ENCODE results near the gene XYLT1. TPM values are rescaled to one million over a fixed set of nuclear protein-coding genes. Genes with fewer than 3 reads are reported as not detected.
A peak's percentile ranks its signal among the peaks of the same experiment; 100 is the strongest.

The XYLT1 gene
- total RNA-seq, 2 donors from 2014 or later = 4.6 to 12.9 TPM

GRCh38 chr16:17368951-17369350, 101.8 kb downstream of the XYLT1 start:
- Mint-ChIP-seq H3K9me3 (peaks cover 6 to 7% of the 10 kb centered on the region in 2 donors), H3K36me3 (peaks cover 7 to 20% of the 10 kb centered on the region in 2 donors), H3K27ac (peak overlapping the region; percentile 93 to 95)
- DNase-seq (ENCODE audit: low spot score in 2 of 2) = no peak
- peak; percentile 42 to 52 for ATAC-seq

- peak overlapping the region; percentile 93 to 95 for H3K27ac Mint-ChIP-seq
- peaks cover 7 to 20% of the 10 kb centered on the region in 2 donors for H3K36me3 Mint-ChIP-seq
- ATAC-seq (no peak), DNase-seq (ENCODE audit: low spot score in 2 of 2) (no peak)
- H3K9me3 Mint-ChIP-seq = peaks cover 6 to 7% of the 10 kb centered on the region in 2 donors
Measured at GRCh38 chr16:17368446-17368845, 102.3 kb downstream of the XYLT1 start.

GRCh38 chr16:17367923-17368322, 102.8 kb downstream of the XYLT1 start:
- H3K36me3 Mint-ChIP-seq = peaks cover 7 to 20% of the 10 kb centered on the region in 2 donors
- DNase-seq (ENCODE audit: low spot score in 2 of 2) (no peak), ATAC-seq (no peak)
- H3K9me3 Mint-ChIP-seq = peaks cover 6 to 7% of the 10 kb centered on the region in 2 donors
- H3K27ac Mint-ChIP-seq = peak overlapping the region; percentile 68 to 74

- ATAC-seq = no peak
- Mint-ChIP-seq H3K36me3 (peaks cover 7 to 20% of the 10 kb centered on the region in 2 donors), H3K9me3 (peaks cover 7 to 9% of the 10 kb centered on the region in 2 donors), H3K27ac (peak overlapping the region; percentile 74 to 84)
- DNase-seq (ENCODE audit: low spot score in 2 of 2) = no peak
Measured at GRCh38 chr16:17367036-17367435, 103.7 kb downstream of the XYLT1 start.

GRCh38 chr16:17366299-17366961, 104.3 kb downstream of the XYLT1 start:
- ATAC-seq = no peak
- peaks cover 7 to 20% of the 10 kb centered on the region in 2 donors for H3K36me3 Mint-ChIP-seq
- H3K27ac Mint-ChIP-seq = peak overlapping the region; percentile 74 to 84
- DNase-seq (ENCODE audit: low spot score in 2 of 2) = no peak
- H3K9me3 Mint-ChIP-seq = peaks cover 7 to 9% of the 10 kb centered on the region in 2 donors

GRCh38 chr16:17365591-17366298, 105.0 kb downstream of the XYLT1 start:
- no peak for DNase-seq (ENCODE audit: low spot score in 2 of 2)
- no peak for ATAC-seq
- H3K36me3 Mint-ChIP-seq = peaks cover 7 to 20% of the 10 kb centered on the region in 2 donors
- peaks cover 7 to 9% of the 10 kb centered on the region in 2 donors for H3K9me3 Mint-ChIP-seq
- H3K27ac Mint-ChIP-seq = peak overlapping the region; percentile 69 to 86

- no peak for ATAC-seq
- no peak for DNase-seq (ENCODE audit: low spot score in 2 of 2)
- H3K36me3 Mint-ChIP-seq = peaks cover 7 to 20% of the 10 kb centered on the region in 2 donors
- peaks cover 7 to 9% of the 10 kb centered on the region in 2 donors for H3K9me3 Mint-ChIP-seq
- peak overlapping the region in 1 of 2 donors; percentile 86 for H3K27ac Mint-ChIP-seq
Measured at GRCh38 chr16:17365211-17365541, 105.6 kb downstream of the XYLT1 start.

GRCh38 chr16:17364319-17365210, 106.2 kb downstream of the XYLT1 start:
- Mint-ChIP-seq H3K9me3 (peaks cover 7 to 9% of the 10 kb centered on the region in 2 donors), H3K36me3 (peaks cover 8 to 20% of the 10 kb centered on the region in 2 donors), H3K27ac (peak overlapping the region; percentile 86 to 91)
- DNase-seq (ENCODE audit: low spot score in 2 of 2) = peak in 1 of 2 donors; percentile 49
- ATAC-seq = peak; percentile 81 to 92

GRCh38 chr16:17362946-17363345, 107.8 kb downstream of the XYLT1 start:
- no peak for DNase-seq (ENCODE audit: low spot score in 2 of 2)
- H3K9me3 Mint-ChIP-seq = peaks cover 11 to 15% of the 10 kb centered on the region in 2 donors
- peaks cover 14 to 29% of the 10 kb centered on the region in 2 donors for H3K36me3 Mint-ChIP-seq
- no peak for ATAC-seq
- H3K27ac Mint-ChIP-seq = peak overlapping the region; percentile 86 to 91

- H3K9me3 Mint-ChIP-seq = peaks cover 8 to 12% of the 10 kb centered on the region in 2 donors
- H3K27ac Mint-ChIP-seq = no peak overlapping the region
- DNase-seq (ENCODE audit: low spot score in 2 of 2) = no peak
- no peak for ATAC-seq
- H3K36me3 Mint-ChIP-seq = peaks cover 10 to 21% of the 10 kb centered on the region in 2 donors
Measured at GRCh38 chr16:17362183-17362582, 108.6 kb downstream of the XYLT1 start.

GRCh38 chr16:17360693-17361122, 110.1 kb downstream of the XYLT1 start:
- ATAC-seq (no peak), DNase-seq (ENCODE audit: low spot score in 2 of 2) (peak in 1 of 2 donors; percentile 48)
- peaks cover 4 to 9% of the 10 kb centered on the region in 2 donors for H3K9me3 Mint-ChIP-seq
- H3K36me3 Mint-ChIP-seq = peaks cover 7 to 16% of the 10 kb centered on the region in 2 donors
- no peak overlapping the region for H3K27ac Mint-ChIP-seq

GRCh38 chr16:17359788-17360390, 110.9 kb downstream of the XYLT1 start:
- peak overlapping the region; percentile 60 to 89 for H3K27ac Mint-ChIP-seq
- DNase-seq (ENCODE audit: low spot score in 2 of 2) = peak; percentile 36 to 79
- H3K36me3 Mint-ChIP-seq = peaks cover 10 to 11% of the 10 kb centered on the region in 2 donors
- peaks cover 4 to 9% of the 10 kb centered on the region in 2 donors for H3K9me3 Mint-ChIP-seq
- ATAC-seq = peak; percentile 72 to 85

GRCh38 chr16:17358846-17359245, 111.9 kb downstream of the XYLT1 start:
- Mint-ChIP-seq H3K27ac (peak overlapping the region in 1 of 2 donors; percentile 89), H3K9me3 (peaks cover 4 to 9% of the 10 kb centered on the region in 2 donors), H3K36me3 (peaks cover 11 to 12% of the 10 kb centered on the region in 2 donors)
- no peak for DNase-seq (ENCODE audit: low spot score in 2 of 2)
- ATAC-seq = no peak

- peak in 1 of 2 donors; percentile 39 for DNase-seq (ENCODE audit: low spot score in 2 of 2)
- Mint-ChIP-seq H3K27ac (peak overlapping the region; percentile 85 to 89), H3K9me3 (peaks cover 4 to 9% of the 10 kb centered on the region in 2 donors), H3K36me3 (peaks cover 11 to 12% of the 10 kb centered on the region in 2 donors)
- no peak for ATAC-seq
Measured at GRCh38 chr16:17358355-17358754, 112.4 kb downstream of the XYLT1 start.

GRCh38 chr16:17357307-17358062, 113.3 kb downstream of the XYLT1 start:
- peak overlapping the region in 1 of 2 donors; percentile 82 for H3K27ac Mint-ChIP-seq
- ATAC-seq = no peak

More at GRCh38 chr16:17357307-17358062, 113.3 kb downstream of the XYLT1 start:
- H3K9me3 Mint-ChIP-seq = peaks cover 4 to 9% of the 10 kb centered on the region in 2 donors
- no peak for DNase-seq (ENCODE audit: low spot score in 2 of 2)
- H3K36me3 Mint-ChIP-seq = peaks cover 11 to 12% of the 10 kb centered on the region in 2 donors

Data from activated naive CD4-positive, alpha-beta T cell treated with anti-CD3 and anti-CD28 coated beads, Interleukin-2, amount 50 U/mL, for 72 hours (primary cell).